HG03066 (cell line): ENCODE measurements around the gene PLPP3.

Experiments
- ATAC-seq: cut with Tn5 transposase; IDR thresholded peaks from one replicate; pipeline ENCODE4 v1.9.1; 2021; ENCODE audit warnings: low read depth; ENCODE audit not compliant: unreplicated experiment

Gene PLPP3

DNA sequence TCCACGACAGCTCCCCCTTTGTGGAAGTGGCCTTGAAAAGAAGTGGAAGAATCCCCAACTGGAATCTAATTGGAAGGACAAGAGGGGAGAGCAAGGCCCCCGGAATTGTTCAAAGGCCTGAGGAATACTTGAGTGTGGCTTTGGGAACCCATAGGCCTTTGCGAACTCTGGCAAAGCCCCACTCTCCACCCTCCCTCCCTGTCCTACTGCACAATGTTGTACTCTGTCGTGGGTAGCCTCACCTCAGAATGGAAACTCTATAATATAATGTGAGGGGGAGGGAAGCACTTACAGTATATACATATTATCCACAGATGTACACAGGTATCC, 28.5 kb downstream of the PLPP3 start:
- ATAC-seq: no peak

GRCh38 chr1:56550138-56550858, 29.1 kb downstream of the PLPP3 start:
- no peak for ATAC-seq

DNA sequence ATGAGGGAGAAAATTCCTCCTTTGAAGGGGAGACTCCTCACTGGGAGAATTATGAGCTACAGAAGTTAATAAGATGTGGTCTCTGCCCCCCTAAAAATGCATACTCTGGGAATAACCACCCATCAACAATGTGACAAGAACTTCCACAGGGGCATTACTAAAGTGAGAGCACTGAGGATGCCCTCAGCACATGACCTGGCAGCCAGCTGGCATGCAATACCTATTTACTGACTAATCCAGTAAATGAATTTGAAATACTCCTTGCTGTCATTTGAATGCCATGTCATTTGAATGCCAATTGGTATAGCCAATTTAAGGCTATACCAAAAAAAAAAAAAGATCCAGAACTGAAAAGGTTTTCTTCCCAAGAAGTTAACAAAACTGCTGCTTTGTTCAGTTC, 30.8 kb downstream of the PLPP3 start:
- ATAC-seq: no peak

- no peak for ATAC-seq
Measured at GRCh38 chr1:56547977-56548376, 31.4 kb downstream of the PLPP3 start.

GRCh38 chr1:56547473-56547872, 31.9 kb downstream of the PLPP3 start:
- no peak for ATAC-seq

- ATAC-seq: no peak
Measured at GRCh38 chr1:56545711-56546110, 33.7 kb downstream of the PLPP3 start.

DNA sequence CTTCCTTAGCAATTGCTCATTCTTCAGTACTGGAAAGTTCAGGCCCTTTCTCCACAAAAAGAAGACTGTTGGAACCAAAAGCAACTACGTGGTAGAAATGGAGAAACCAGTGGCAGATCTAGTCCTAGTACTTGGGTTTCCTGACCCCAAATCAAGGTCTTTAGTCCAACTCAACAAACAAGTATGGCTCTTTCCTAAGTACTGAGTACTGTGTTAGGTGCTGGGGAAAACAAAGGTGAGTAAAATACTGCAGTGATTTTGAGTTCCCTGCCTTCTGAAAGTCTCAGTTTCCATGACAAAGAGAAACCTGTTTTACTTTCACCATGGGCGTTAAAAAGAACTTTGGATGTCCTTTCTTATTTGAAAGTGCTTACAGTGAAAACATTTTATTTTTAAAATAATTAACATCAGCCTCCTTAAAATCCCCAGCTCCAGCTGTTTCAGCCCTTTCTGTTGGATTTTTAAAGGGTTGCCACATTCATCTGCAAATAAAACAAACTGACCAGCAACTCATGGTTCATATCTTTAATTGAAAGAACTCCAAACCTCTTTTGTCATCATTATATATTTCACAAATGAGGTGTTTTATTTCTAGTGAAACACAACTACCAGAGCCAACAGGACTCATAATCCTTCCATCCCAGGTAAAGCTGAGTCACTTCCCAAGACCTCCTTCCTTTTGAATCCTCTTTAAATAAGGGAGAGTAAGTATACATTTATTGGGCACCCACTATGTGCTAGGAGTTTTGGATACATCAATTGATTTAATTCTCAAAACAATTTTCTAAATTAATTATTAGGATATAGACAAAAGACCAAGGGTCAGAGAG, 35.4 kb downstream of the PLPP3 start:
- no peak for ATAC-seq

DNA sequence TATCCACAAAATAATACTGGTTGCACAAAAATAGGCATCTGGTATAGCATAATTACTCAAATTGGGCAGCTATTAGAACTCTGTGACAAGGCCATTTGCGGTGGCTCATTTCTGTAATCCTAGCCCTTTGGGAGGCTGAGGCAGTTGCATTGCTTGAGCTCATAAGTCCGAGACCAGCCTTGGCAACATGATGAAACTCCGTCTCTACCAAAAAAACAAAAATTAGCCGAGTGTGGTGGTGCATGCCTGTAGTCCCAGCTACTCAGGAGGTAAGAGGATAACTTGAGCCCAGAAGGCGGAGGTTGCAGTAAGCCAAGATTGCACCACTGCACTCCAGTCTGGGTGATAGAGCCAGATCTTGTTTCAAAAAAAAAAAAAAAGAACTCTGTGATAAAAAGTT, 36.7 kb downstream of the PLPP3 start:
- ATAC-seq: no peak

- ATAC-seq: no peak
Measured at GRCh38 chr1:56541408-56541807, 38.0 kb downstream of the PLPP3 start.

DNA sequence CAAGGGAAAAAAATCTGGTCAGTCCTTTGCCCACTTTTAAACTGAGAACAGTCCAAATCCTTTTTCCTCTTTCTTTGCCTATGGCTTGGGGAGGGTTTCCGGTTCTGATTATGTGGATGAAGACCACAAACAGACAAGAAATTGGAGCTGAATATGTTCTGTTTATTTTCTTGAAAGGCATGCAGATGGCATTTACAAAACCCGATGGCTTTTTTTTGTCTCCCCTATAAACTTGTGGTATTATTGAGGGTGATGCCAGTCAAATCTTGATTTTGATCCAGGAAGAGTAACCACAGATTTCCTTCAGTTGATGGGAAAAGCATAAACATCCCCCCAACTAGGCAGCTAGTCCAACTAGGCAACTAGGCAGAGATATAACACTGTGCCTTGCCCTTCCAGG, 38.9 kb downstream of the PLPP3 start:
- ATAC-seq: no peak

GRCh38 chr1:56539520-56539931, 39.8 kb downstream of the PLPP3 start:
- no peak for ATAC-seq

DNA sequence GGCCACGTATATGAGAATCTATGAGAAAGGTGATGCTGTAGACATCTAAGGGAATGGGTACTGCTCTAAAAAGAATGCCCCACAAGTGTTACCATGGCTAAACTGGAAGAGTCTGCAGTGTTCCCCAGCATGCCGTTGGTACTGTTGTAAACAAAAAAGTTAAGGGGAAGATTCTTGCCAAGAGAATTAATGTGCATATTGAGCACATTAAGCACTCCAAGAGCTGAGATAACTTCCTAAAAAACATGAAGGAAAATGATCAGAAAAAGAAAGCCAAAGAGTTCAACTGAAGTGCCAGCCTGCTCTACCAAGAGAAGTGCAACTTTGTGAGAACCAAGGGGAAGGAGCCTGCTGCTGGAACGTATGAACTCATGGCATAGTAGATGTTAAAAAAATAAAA, 40.8 kb downstream of the PLPP3 start:
- ATAC-seq: no peak

DNA sequence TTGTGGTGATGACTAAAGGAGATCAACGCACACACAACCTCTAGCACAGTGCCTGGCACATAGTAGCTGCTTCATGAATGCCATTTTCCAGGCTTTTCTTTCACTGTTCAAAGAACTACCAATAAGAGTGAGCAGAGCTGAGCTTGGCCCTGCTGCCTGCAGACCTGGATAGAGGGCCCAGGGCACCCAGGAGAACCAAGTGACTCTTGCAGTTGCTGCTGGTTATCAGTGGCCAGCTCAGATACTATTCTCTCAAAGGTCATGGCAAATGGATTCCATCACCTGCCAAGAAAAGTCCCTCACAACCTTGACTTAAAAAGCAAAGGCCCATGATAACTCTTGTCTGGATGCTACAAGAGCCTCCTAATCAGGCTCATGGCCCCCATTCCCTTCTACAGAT, 41.7 kb downstream of the PLPP3 start:
- ATAC-seq: no peak

DNA sequence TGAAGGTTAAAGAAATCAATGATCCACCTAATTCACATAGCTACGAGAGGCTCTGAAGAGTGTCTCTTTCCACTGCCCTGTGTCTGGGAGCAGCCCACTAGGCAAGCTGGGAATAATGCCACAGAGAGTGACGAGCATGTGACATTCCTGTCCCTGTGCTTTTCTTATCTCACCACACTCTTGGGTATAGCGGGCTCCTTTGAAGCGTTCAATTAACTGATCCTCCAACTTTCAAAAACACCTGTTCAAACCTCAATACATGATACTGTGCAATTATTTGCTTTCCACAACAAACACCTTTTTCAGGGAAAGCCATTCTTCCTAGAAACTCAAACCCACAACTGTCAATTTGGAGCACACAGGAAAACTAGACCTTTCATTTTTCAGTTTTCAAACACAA, 43.4 kb downstream of the PLPP3 start:
- ATAC-seq: no peak

DNA sequence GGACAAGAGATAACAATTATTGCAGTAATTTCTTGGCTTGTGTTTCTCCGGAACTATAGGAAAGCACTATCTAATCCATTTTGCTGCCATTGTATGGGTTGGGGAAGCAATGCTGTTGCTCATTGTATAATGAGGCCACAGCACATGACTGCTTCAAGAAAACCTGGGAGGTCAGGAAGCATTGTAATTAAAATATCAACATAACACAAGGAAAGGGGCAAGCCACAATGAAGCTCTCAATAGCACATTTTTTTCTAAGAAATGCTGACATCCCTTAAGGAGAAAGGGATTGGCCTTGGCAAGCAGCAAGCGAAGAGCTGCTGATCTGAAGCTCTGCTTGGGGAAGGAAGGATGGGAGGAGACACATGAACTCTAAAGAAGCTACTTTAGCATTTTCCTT, 44.0 kb downstream of the PLPP3 start:
- no peak for ATAC-seq

DNA sequence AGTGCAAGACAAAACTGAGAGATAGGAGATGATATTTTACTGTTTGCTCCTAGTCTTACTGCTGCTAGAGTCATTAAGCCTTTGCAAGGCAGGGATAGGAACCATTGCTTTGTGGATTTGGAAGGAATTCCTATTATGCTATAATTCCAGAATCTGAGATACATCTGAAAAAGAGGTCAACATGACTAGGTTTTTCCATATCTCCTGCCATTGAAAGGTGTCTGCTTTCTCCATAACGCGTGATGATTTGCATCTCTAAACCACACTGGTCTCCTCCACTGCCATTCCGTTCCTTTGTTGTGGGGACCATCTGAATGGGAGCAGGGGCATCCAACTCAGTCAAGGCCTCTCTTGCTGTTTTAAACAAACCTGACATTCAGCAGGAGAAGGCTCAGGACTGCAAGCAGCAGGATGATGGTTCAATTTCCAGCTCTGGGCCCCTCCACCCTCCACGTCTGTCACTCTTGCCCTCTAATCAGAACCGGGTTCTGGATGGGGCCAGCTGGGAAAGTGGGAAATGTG, 45.2 kb downstream of the PLPP3 start:
- ATAC-seq: no peak

GRCh38 chr1:56533621-56534020, 45.7 kb downstream of the PLPP3 start:
- no peak for ATAC-seq

DNA sequence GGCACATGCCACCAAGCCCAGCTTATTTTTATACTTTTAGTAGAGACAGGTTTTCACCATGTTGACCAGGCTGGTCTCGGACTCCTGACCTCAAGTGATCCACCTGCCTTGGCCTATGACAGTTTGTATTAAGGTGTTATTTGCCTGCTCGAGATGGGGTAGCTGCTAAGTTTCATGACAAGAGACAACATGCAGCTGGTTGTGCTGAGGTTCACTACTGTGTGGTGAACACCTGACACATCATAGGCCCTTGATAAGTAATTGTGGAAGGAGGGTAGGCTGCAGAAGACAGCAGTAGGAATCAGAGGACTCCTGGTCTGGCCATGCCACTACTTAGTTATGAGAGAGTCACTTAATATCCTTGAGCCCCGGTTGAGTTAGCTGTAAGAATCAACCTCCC, 46.2 kb downstream of the PLPP3 start:
- no peak for ATAC-seq

DNA sequence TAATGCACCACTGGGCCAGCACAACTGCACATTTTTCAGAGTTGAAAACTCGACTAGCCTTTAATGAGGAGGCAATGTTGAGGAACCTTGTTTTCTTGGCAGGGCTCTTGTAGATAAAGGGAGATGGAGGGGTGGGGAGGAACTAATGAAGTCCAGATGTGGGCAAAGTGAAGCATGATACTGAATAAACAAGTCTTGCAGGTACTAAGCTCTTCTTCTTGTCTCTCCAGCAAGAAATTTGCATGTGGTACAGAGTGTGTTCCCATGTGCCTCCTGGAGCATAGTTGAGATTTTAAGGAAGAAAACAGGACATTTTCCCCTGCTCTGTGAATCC, 47.0 kb downstream of the PLPP3 start:
- no peak for ATAC-seq

GRCh38 chr1:56531624-56532349, 47.6 kb downstream of the PLPP3 start:
- no peak for ATAC-seq

GRCh38 chr1:56529801-56530200, 49.6 kb downstream of the PLPP3 start:
- ATAC-seq: no peak
